ENCODE data around the gene ABI3BP.
A peak's percentile ranks its signal among the peaks of the same experiment; 100 is the strongest.

The ABI3BP gene

DNA sequence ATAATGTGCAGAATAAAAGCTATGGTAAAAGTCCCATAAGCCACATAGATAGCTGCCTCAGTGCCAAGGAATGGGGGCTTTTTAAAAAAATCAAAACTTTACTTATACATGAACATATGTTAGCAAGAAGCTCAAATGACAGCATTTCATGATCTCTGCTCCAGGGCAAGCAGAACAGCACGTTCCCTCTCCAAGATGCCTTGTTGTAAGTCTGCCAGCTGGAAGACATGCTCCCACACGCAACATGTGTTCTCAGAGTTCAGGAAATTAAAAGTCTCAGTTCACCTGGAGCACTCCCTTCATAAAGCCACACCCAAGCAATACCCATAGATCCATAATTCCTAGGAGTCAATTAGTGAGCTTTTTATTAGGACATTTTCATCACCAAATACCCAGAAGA lies 52.2 kb downstream of the ABI3BP start:
- no peak for DNase-seq (ENCODE audit: low spot score)

DNA sequence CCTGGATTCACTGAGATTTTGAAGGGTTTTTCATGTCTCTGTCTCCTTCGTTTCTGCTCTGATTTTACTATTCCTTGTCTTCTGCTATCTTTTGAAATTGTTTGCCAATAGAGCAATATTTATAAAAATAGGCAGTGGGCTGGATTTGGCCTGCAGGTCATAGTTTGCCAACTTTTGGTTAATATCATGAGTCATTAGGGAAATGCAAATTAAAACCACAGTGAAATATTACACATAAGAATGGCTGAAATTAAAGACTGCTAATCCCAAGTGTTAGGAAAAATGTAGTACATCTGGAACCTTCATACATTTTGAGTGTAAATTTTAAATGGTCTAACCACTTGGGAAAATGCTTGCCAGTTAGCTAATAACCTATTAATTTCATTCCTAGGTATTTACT lies 56.3 kb downstream of the ABI3BP start:
- DNase-seq (ENCODE audit: low spot score), result no peak

DNA sequence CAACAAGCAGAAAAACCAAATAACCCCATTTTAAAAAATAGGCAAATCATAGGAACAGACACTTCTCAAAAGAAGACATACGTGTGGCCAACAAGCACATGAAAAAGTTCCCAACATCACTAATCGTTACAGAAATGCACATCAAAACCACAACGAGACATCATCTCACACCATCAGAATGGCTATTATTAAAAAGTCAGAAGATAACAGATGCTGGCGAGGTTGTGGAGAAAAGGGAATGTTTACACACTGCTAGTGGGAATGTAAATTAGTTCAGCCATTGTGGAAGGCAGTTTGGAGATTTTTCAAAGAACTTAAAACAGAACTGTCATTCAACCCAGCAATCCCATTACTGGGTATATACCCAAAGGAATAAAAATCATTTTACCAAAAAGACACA lies 60.7 kb downstream of the ABI3BP start:
- DNase-seq (ENCODE audit: low spot score), result no peak

DNA sequence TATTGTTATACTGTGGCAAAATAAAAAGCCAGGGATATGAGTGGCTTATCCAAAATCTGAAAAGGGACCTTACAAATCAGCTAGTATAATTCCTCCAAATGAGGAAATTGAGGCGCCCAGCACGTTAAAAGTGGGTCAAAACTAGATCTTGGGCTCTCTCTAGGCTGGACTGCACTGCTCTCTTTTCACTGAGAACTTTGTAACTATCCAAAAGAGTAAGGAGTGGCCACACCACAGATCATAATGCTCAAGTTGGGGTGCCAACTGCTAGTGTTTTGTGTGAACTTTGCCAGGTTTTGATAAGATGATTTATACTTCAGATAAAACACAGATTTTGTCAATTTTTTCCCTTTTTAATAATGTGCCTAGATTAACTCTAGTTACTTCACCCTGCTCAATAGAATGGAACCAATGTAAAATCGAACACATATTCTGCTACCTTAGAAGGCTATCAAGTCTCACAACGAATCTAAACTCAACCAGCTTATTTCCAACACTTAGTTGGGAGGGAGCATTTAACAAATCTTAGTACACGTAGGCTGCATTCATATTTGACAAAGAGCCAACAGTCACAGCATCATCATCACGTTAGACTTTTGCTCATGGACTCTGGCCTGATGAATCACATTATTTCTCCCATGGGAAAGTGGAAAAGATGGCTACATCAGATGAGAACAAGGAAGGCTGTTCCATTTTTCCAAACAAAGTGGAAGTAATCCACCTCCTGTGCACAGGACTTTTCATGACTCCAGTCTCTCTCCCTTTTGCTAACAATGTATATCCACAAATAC lies 64.4 kb downstream of the ABI3BP start:
- DNase-seq (ENCODE audit: low spot score), result no peak

DNA sequence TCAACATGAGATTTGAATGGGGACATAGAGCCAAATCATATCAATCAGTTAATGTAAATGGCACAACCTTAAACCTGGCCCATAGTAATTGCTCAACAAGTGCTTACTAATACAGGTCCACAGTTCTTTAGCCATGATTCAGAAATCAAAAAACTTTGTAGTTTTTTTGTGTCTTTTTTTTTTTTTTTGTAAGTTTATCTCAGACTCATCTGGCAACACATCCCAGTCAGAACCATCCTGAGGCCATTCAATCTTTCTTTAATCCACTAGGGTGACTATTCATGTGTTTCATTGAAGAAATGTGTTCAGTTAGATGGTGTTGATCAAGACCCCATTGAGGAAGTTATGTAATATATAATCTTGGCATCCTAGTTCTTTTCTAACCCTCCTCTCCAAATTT lies 65.4 kb downstream of the ABI3BP start:
- no peak for DNase-seq (ENCODE audit: low spot score)

DNA sequence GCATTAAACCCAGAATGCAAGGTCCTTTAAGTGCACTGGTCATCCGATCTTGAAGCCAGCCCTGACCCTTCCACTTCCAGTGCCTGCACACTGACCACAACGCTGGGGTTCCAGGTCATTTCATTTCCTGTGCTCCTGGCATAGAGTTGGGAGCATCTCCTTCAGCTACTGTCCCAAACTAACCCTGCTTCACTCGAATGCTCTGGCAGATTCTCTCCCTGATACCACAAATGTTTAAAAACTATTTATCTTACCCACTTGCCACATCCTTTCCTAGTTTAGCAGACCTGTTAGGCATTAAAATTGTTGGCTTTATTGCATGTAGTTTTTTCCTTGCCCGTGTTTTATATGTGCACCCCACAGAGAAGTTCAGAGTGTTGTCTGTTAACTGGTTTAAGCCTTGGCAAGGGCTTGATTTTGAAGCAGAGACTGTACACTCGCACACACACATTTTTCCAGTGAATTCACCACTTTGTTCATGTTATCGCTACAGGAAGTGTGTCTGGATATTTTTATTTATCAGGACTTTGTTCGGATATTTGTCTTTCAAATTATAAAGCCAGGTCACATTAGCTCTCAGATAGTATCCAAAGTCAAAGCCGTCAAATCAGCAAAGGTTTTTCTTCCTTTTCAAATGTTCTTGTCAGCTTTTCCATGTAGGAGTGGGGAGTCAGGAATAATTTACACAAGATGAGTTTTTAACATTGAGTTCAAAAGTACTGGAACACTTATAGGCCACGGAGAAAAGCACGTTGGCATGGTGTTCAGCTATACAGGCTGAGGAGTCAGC lies 77.3 kb downstream of the ABI3BP start:
- no peak for DNase-seq (ENCODE audit: low spot score)

DNA sequence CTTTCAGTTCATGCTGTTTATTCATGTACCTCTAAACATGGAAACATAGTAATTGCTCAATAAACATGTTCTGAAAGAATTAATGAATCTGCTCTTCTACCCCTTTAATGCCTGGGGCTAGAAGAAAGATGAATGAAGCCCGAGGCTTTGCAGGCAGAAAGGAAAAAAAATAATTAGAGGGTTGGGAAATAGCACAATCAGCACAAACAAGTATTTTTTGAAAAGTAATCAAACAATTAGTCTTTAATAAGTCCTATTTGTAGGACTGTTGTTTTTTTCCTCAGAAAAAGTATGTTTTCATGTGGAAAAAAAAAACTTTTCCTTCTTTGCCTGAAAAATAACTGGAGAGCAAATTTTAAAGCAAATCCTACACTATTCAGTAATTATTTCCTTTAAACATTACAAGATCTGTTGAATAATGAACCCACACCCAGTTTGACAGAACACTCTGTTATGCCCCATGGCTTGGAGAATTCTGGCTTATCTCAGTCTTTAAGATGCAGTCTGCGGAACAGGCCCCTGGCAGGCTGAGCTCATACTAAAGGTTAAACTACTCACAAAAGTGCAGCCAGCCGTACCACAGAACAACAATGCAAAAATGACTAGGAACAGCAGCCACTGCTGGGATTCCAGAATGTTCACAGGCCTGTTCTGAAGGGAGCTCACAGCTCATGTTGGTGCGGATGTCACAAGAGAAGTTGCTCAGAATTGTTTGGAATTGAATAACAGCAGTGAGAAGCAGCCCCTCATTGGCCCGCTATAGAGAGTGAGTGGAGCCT lies 79.2 kb downstream of the ABI3BP start:
- no peak for DNase-seq (ENCODE audit: low spot score)

DNA sequence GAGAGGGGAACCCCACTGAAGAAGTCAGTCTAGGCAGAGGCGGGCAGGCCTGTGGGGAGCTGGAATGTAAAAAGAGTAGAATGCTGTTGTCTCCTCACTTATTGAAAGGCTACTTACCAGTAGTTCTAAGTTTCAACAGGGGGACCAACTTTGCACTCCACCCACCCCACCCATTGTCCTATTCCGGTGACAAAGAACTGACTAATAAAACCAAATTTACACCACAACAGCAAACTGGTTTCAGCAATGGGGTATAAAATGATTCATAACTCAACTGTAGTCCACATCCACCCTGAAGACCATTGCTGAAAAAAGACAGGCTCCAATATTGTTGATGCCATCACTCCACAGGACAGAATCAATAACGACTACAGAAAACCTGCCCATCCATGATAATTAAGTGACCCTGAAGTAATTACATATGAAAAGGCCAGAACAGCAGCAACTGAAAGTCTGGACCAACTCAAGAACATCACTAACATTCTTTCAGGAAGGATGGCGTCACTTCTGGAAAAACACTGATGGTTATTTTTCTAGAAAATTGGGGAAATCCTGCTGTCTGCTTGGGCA lies 80.2 kb downstream of the ABI3BP start:
- no peak for DNase-seq (ENCODE audit: low spot score)

DNA sequence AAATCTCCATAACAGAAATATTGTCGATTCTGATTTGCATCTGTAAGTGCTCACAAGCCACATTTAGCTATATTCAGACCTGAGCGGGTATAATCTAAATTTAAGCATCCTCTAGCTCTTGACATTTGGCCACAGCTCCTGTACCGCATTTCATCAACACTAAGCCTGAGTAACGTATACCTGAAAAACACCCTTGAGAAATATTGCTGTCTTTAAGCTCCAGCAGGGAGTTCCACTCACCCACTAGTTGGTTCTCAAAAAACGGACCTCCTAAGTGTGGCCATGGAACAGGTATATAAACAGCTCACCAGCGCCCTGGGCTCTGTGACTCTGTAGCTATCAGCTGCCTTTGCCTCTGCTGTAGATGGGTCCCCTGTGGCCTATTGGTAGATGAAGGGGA lies 80.7 kb downstream of the ABI3BP start:
- no peak for DNase-seq (ENCODE audit: low spot score)

DNA sequence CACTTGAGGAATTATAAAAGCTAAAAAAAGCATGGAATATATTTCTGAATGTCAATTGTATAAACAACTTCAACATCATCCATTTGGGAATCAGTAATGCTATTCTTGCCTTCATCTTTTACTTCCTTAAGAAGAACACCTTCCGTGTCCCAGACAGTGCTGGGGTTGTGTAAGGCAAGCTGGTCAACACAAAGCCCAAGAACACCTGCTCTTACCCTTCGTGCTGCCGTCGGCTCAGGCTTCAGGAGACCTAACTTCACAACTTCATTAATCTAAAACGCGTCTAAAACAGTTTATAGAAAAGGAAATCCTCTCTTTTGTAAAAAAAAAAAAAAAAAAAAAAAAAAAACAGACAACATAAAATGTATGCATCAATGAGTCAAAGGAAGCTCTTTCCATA lies 81.3 kb downstream of the ABI3BP start:
- DNase-seq (ENCODE audit: low spot score), result no peak

DNA sequence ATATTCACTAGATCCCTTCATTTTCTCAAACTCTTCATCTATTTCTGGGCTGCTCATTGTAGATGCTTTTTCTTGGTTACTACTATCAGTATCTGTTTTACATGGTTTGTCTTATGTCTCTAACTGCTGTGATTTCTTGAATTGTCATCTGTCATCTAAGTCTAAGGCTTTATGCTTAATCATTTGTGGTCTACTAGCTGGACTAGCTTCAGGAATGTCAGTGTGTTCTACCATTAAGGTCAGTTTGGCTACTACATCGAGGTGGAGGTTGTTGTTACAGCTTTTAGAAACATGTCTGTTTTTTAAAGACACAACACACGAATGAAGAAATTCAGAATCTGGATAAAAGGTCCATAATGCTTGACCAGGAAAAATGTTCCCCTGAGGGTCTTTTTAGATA lies 82.2 kb downstream of the ABI3BP start:
- no peak for DNase-seq (ENCODE audit: low spot score)

DNA sequence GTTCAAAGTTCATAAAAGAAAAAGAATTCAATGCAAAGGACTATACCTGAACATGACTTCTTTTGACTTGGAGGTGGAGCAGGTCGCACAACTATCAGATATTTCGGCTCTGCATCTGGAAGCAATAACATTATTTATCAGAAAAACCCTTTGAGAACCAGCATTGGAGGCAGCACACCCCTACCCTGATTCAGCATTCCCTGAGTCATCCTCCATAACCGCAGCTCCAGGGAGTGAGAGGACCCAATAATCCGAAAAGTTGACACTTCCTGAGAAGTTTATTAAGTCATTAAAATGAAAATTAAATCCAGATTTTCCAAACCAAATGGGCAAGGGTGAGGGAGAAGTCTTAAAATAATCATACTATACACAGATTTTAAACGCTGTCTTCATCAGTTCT lies 90.6 kb downstream of the ABI3BP start:
- no peak for DNase-seq (ENCODE audit: low spot score)

DNA sequence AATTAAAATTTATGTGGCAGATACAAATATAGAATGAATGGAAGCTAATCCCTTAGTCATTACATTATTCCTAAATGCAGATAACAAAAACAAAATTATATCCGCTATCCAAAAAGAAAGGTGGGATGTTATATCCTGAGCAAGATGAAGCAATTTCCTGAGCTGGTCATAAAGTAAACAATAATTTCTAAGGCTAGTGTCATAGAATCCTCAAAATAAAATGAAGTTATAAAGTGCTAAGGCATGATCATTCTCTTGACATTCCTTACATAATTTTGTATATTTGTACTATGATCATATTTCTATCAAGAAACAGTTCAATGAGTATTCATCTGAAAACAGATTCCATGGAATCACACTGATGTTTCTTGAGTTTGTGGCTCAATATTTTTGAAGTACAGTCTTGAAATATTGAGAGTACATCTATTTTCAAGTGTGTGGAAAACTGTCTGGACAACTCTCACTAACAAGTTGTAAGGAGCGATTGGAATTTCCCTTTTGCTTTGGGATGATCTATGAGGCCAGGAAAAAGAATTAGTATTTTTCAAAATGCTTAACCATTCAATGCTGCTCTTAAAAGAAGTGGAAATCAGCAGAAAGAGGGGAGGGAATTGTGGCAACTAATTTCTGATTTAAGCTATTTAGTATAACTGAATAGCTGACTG lies 92.4 kb downstream of the ABI3BP start:
- DNase-seq (ENCODE audit: low spot score), result peak; percentile 23

DNA sequence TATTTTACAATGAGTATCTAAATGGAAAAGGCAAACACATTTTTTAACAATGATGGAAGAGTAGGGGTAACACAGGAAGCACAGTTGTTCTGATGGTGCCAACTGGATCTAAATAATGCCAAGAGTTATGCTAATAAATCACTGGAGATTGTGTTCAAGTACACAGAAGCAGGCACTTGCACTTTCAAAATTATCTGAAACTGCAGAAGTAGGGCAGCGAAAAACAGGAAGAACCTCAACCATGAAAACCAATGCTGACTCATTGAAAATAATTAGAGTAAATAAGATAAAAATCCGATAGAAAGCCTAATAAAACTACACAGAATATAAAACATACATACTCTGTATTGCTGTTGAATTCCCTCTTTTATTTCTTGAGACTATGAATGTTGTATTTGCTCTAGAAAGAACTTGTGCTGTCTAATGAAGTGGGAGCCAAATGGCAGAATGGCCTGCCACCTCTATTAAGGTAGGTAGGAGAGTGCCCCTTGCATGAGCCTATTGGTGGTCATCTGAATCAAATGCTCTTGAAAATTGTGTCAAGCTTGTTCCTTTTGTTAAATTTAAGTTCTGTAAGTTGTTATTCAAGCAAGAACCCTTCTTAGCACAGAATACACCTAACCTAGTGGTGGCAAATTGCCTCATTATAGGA lies 93.7 kb downstream of the ABI3BP start:
- DNase-seq (ENCODE audit: low spot score), result no peak

DNA sequence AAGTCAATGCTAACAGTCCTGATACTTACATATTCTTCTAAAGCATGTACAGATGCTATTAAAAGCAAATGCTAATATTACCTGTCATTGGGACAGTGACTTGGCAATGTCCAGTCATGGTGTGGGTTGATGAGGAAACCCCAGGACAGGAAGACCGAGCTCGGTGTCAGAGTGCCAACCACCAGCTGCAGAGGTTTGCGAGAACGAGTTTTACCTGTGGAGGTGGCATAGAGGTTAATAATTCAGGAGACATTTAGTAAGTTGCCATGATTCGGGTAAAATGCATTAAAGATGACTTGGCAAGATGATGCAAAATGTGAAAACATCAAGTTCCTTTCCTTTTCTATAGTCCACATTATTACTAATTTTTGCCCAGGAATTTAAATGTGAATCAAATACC lies 94.5 kb downstream of the ABI3BP start:
- DNase-seq (ENCODE audit: low spot score), result no peak

DNA sequence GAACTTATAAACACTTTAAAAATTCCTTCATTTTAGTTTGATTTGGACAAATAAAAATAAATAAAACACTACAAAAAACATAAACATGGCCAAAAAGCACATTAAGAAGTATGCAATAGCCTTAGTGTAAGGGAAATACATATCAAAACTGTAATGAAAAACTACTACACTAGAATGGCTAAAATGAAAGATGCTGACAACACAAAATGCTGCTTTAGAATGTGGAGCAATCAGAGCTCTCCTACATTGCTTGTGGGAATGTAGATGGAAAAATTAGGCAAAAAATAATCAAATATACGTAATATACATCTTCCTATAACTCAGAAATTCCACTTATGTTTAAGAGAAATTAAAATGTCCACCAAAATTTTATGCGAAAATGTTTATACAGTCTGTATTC lies 96.2 kb downstream of the ABI3BP start:
- no peak for DNase-seq (ENCODE audit: low spot score)

DNA sequence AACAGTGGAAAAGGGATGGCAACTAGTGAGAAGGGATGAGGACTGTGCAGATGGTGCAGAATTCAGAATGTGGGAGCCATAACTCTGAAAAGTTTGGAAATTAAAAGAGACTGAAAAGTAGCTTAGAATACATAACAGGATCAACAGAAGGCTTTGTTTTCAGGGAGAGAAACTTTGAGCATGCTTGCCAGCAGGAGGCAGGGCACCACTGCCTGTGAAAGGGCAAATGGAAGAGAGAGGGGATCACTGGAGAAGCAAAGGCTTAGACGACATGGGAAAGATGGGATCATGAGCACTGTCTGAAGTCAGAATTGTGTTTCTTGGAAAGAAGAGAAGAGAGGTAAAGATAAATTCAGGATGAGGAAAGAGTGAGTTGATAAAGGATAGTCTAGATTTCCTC lies 99.6 kb downstream of the ABI3BP start:
- no peak for DNase-seq (ENCODE audit: low spot score)

DNA sequence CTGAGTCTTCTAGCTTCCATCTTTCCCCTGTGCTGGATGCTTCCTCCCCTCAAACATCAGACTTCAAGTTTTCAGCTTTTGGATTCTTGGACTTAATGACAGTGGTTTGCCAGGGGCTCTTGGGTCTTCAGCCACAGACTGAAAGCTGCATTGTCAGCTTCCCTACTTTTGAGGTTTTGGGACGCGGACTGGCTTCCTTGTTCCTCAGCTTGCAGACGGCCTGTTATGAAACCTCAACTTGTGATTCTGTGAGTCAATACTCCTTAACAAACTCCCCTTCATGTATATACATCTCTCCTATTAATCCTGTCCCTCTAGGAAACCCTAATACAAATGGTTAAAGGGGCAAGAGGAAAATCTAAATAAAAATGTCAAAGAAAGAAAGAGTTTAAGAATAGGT lies 100.1 kb downstream of the ABI3BP start:
- DNase-seq (ENCODE audit: low spot score), result no peak

DNA sequence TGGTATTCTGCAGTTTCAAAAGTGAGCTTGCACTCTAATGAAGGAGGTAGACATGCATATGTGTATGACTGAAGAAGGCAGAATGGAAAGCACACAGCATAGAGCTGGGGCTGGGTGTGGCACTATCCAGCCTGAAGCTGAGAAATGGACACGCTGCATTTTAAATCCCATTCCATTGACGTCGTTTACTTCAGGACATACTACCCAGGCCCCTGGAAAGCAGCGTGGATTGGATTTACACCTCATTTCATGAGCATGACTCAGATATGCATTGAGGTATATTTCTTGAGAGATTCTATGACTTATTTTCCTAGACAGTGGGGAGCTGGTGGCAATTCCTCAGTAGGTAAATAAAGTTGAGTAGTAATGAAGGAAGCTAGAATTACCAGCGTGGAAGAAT lies 101.4 kb downstream of the ABI3BP start:
- no peak for DNase-seq (ENCODE audit: low spot score)

DNA sequence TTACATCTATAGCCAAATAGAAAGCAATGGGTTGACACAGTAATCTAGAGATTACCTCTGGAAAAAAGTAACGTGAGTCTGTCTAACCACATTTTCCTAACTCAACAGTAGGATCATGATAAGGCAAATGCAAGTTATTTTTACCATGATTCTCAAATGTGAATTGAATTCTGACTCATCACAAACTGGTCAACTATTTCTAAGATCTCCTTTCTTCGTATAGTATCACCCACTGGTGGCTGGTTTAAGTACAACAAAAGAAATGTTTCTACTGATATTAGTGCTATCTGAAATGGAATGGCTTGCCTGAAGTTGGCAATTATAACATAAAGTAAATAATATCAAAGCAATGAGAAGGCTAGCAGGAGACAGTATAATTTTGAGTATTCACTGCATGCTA lies 102.2 kb downstream of the ABI3BP start:
- DNase-seq (ENCODE audit: low spot score), result no peak

DNA sequence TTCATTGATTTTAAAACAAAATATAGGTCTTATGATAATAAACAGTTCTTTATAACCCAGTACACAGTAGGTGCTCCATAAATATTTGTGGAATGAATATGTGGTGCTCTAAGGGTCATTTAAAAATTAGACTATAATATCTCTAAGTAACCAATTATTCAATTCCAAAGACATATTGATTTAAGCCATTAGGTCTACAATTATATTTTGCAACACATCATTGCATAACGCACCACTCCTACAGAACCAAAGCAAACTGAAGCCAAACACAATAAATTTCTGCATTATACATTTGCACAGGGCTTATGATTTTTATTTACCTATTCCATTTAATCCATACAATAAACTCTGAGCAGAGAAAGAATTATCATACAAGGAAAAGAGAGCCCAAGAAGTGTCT lies 104.3 kb downstream of the ABI3BP start:
- DNase-seq (ENCODE audit: low spot score), result no peak
